SK-N-SH (cell line): ENCODE data around the gene CPHXL2.

Experiments
- CTCF ChIP-seq: fragments of 200-600 bp; sonication (generic); IDR thresholded peaks from 2 replicates; pipeline ENCODE4 v1.6.1; 2017; ENCODE audit warnings: antibody characterized with exemption, mild to moderate bottlenecking, moderate library complexity
- EP300 ChIP-seq, 2 experiments: IDR thresholded peaks; 2 replicates each; pipeline versions ENCODE4 v1.4.0 to v1.6.1; 2012; ENCODE audit warnings: borderline replicate concordance in 1 of 2, low read depth in 1 of 2, low read length in 1 of 2
- EZH2phosphoT487 ChIP-seq: fragments of 200-600 bp; sonication (generic); IDR thresholded peaks from 2 replicates; pipeline ENCODE4 v1.6.1; 2017; ENCODE audit warnings: low read depth, mixed run types, mild to moderate bottlenecking, antibody characterized with exemption, moderate library complexity, borderline replicate concordance
- JUND ChIP-seq: IDR thresholded peaks from 2 replicates; pipeline ENCODE4 v1.4.0; 2012
- POLR2AphosphoS5 ChIP-seq: IDR thresholded peaks from 2 replicates; pipeline ENCODE4 v1.6.1; 2012; ENCODE audit warnings: low read depth, low read length
- RFX5 ChIP-seq: IDR thresholded peaks from 2 replicates; pipeline ENCODE4 v1.6.1; 2012; ENCODE audit warnings: mild to moderate bottlenecking, improper control_type of control experiment, low read length
- SMC3 ChIP-seq: IDR thresholded peaks from 2 replicates; pipeline ENCODE4 v1.6.1; 2012; ENCODE audit warnings: low read depth, low read length, improper control_type of control experiment

- TF ChIP-seq CTCF (no peak), RFX5 (no peak), EP300 (IDR thresholded peaks at IDR 0.05; ENCODE audit: borderline replicate concordance in 1 of 2, low read depth in 1 of 2, low read length in 1 of 2) (no peak), SMC3 (no peak), POLR2AphosphoS5 (no peak), JUND (no peak), EZH2phosphoT487 (no peak)
Measured at GRCh38 chr16:75726390-75726789, 49.6 kb upstream of the CPHXL2 start, which contains the start of gene CPHXL.
